ENCODE results near the gene MTFP1.

GRCh38 chr22:30393322-30393680 is 32.3 kb upstream of the MTFP1 start:
- TF ChIP-seq POLR2AphosphoS5 (IDR thresholded peaks at IDR 0.05; ENCODE audit: low read depth, low read length) (no peak), REST (IDR thresholded peaks at IDR 0.05; ENCODE audit: insufficient read depth in 1 of 2, low read depth in 2 of 2, low read length in 2 of 2) (no peak), TAF1 (IDR thresholded peaks at IDR 0.05; ENCODE audit: borderline replicate concordance, insufficient read depth, low read length) (no peak), SIN3A (IDR thresholded peaks at IDR 0.05; ENCODE audit: borderline replicate concordance, insufficient read depth, low read length) (no peak), FOXP2 (optimal IDR thresholded peaks at IDR 0.05; ENCODE audit: borderline replicate concordance, extremely low read depth, extremely low read length, insufficient read depth) (no peak)

Data from PFSK-1 (cell line).